ENCODE measurements around the gene DBN1. TPM values are rescaled to one million over a fixed set of nuclear protein-coding genes. Genes with fewer than 3 reads are reported as not detected.

The DBN1 gene
- total RNA-seq, 2 experiments from 2014 or later, result 12.1 to 15.9 TPM

GRCh38 chr5:177470759-177471536 lies 2.5 kb downstream of the DBN1 start:
- POLR2A ChIA-PET, result interaction anchor here (0.9 kb wide), 1 partner anchor 7 kb away, joined by 3 read pairs; no protein-coding TSS in a partner anchor
- intact Hi-C loops (cut with micrococcal nuclease), result no loop called here
- Mint-ChIP-seq H3K4me1 (ENCODE audit: low read depth) (peaks cover 19% of the 10 kb centered on the region), H3K36me3 (no peaks in the 10 kb centered on the region), H3K27me3 (peaks cover 5% of the 10 kb centered on the region), H3K4me3 (no peak overlapping the region), H3K9me3 (no peaks in the 10 kb centered on the region), H3K27ac (no peak overlapping the region)
- no peak for DNase-seq
- CTCF ChIA-PET, result interaction anchor here (0.7 to 5.1 kb wide), 5 partner anchors 7 to 81 kb away, joined by 3 to 24 read pairs (median 7); no protein-coding TSS in a partner anchor

DNA sequence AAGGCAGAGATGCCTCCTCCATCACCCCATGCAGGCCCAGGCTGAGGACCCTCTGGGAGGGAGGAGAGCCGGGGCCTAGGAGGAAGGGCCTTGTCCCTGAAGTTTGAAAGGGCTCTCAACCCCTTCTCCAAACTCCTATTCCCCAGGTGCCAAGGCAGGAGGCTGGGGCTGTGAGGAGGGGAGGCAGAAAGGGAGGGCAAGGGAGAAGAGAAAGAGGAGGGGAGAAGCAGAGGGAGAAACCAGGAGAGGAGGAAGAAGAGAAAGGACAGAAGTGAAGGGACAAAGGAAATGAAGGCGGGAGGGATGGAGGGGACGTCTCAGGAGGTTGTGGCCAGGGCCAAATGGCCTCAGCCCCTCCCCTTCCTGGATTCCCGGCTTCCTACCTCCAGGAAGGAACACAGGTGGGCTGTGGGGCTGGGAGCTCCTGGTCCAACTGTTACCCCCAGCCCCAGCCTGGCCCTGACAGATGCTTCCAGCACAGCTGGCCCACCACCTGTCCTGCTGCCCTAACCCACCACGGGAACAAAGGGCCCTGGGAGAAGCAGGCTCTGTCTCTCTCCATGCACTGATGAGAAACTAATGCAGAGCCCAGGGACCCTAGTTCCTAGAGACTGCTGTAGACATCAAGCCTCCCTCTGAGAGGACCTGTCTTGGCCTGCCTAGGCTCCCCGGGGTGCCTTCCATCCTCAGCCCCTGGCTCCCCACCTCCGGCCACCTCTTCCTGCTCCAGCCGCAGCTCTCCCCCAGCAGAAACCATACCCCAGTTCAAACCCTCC lies 3.5 kb downstream of the DBN1 start:
- intact Hi-C loops (cut with micrococcal nuclease), result no loop called here
- ChIA-PET CTCF (interaction anchor here (1.4 to 5.1 kb wide), 4 partner anchors 13 to 67 kb away, joined by 5 to 24 read pairs (median 10); no protein-coding TSS in a partner anchor), POLR2A (no interaction called here)
- Mint-ChIP-seq H3K9me3 (no peaks in the 10 kb centered on the region), H3K27ac (no peak overlapping the region), H3K4me3 (no peak overlapping the region), H3K4me1 (ENCODE audit: low read depth) (peaks cover 11% of the 10 kb centered on the region), H3K27me3 (peaks cover 5% of the 10 kb centered on the region), H3K36me3 (no peaks in the 10 kb centered on the region)
- DNase-seq, result no peak

GRCh38 chr5:177468685-177469628 lies 4.5 kb downstream of the DBN1 start:
- ChIA-PET CTCF (interaction anchor here (1.4 to 1.8 kb wide), 2 partner anchors 12 to 14 kb away, joined by 5 to 7 read pairs; no protein-coding TSS in a partner anchor), POLR2A (no interaction called here)
- Mint-ChIP-seq H3K27ac (no peak overlapping the region), H3K27me3 (peaks cover 2% of the 10 kb centered on the region), H3K36me3 (no peaks in the 10 kb centered on the region), H3K9me3 (no peaks in the 10 kb centered on the region), H3K4me1 (ENCODE audit: low read depth) (peaks cover 7% of the 10 kb centered on the region), H3K4me3 (no peak overlapping the region)
- no peak for DNase-seq
- intact Hi-C loops (cut with micrococcal nuclease), result no loop called here

GRCh38 chr5:177468329-177468684 lies 5.1 kb downstream of the DBN1 start:
- H3K27ac Mint-ChIP-seq, result no peak overlapping the region
- POLR2A ChIA-PET, result no interaction called here

DNA sequence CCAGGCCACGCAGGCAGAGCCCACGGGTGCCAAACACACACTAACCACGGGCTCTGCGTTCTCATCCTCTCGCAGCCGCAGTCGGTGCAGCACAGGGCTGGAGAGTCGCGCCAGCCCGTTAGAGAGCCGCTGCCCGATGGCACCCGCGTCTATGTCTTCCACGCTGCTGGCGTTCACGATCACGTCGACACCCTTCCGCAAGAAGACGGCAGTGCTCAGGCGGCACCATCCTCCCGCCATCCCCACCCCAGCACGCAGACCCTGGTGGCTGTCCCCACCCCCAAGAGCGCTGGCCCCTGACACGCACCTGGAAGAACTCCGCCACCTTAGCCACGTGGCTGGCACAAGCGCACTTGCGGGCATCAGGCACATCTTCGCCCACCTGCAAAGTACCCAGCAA lies 6.0 kb downstream of the DBN1 start:
- Mint-ChIP-seq H3K4me3 (no peak overlapping the region), H3K27me3 (no peaks in the 10 kb centered on the region), H3K4me1 (ENCODE audit: low read depth) (peaks cover 6% of the 10 kb centered on the region), H3K9me3 (no peaks in the 10 kb centered on the region), H3K36me3 (no peaks in the 10 kb centered on the region), H3K27ac (no peak overlapping the region)
- DNase-seq, result no peak
- intact Hi-C loops (cut with micrococcal nuclease), result no loop called here
- CTCF ChIA-PET, result interaction anchor here (1.8 kb wide), 1 partner anchor 12 kb away, joined by 7 read pairs; no protein-coding TSS in a partner anchor
- POLR2A ChIA-PET, result no interaction called here

More at GRCh38 chr5:177468329-177468684, 5.1 kb downstream of the DBN1 start:
- Mint-ChIP-seq H3K9me3 (no peaks in the 10 kb centered on the region), H3K27me3 (no peaks in the 10 kb centered on the region), H3K4me1 (ENCODE audit: low read depth) (peaks cover 6% of the 10 kb centered on the region), H3K4me3 (no peak overlapping the region), H3K36me3 (no peaks in the 10 kb centered on the region)
- CTCF ChIA-PET, result interaction anchor here (1.4 to 1.8 kb wide), 2 partner anchors 11 to 13 kb away, joined by 5 to 7 read pairs; no protein-coding TSS in a partner anchor
- DNase-seq, result no peak
- intact Hi-C loops (cut with micrococcal nuclease), result no loop called here

GRCh38 chr5:177466861-177467260 lies 6.6 kb downstream of the DBN1 start:
- intact Hi-C loops (cut with micrococcal nuclease), result no loop called here
- no peak overlapping the region for H3K4me3 Mint-ChIP-seq

DNA sequence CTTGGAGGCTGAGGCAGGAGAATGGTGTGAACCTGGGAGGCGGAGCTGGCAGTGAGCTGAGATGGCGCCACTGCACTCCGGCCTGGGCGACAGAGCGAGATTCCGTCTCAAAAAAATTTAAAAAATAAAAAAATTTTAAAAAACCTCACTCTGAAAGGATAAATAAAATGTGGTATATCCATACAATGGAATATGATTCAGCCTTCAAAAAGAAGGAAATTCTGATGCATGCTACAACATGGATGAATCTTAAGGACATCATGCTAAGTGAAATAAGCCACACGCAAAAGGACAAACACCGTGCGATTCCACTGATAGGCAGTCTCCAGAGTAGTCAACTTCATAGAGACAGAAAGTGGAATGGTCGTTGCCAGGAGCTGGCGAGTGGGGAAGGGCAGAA lies 8.4 kb downstream of the DBN1 start:
- intact Hi-C loops (cut with micrococcal nuclease), result no loop called here
- Mint-ChIP-seq H3K4me3 (no peak overlapping the region), H3K27ac (no peak overlapping the region), H3K27me3 (no peaks in the 10 kb centered on the region), H3K9me3 (no peaks in the 10 kb centered on the region), H3K4me1 (ENCODE audit: low read depth) (peaks cover 10% of the 10 kb centered on the region), H3K36me3 (no peaks in the 10 kb centered on the region)
- ChIA-PET CTCF (interaction anchor here (0.6 to 1.7 kb wide), 6 partner anchors 8 to 62 kb away, joined by 3 to 8 read pairs (median 3); no protein-coding TSS in a partner anchor), POLR2A (no interaction called here)
- no peak for DNase-seq

More at GRCh38 chr5:177466861-177467260, 6.6 kb downstream of the DBN1 start:
- peaks cover 7% of the 10 kb centered on the region for H3K4me1 Mint-ChIP-seq (ENCODE audit: low read depth)
- CTCF ChIA-PET, result interaction anchor here (1.7 kb wide), 1 partner anchor 63 kb away, joined by 8 read pairs; no protein-coding TSS in a partner anchor
- no peaks in the 10 kb centered on the region for H3K36me3 Mint-ChIP-seq
- H3K27me3 Mint-ChIP-seq, result no peaks in the 10 kb centered on the region
- H3K27ac Mint-ChIP-seq, result no peak overlapping the region
- POLR2A ChIA-PET, result no interaction called here
- H3K9me3 Mint-ChIP-seq, result no peaks in the 10 kb centered on the region
- no peak for DNase-seq

DNA sequence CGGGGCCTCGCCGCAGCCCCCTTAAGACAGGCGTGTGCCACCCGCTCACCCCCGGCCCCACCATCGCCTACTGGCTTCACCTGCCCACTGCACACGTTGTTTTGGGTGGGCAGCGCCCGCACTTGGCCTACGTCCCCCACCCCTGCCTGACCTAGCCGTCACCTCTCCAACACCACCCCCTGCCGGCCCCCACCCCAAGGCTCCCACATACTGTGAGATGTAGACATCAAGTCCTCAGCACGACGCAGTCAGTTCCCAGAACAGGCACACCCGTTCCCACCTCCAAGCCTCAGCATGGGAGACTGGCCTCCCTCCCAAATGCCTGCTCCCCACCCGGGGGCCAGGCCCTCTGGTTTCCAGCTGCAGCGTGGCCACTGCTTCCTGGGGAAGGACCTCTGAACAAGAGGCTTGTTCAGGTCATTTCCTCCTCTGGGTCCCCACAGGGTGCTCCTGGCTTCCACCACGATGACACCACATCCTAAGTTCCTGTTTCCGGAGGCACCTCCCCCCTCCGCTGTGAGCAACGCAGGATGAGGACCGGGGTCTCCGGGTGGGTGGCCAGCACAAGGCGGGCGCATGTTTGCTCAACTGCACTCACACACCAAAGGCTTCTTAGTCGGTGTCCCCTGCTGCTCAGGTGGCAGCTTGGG lies 11.3 kb downstream of the DBN1 start:
- intact Hi-C loops (cut with micrococcal nuclease), result no loop called here
- peak; percentile 32 for DNase-seq
- Mint-ChIP-seq H3K9me3 (no peaks in the 10 kb centered on the region), H3K27me3 (no peaks in the 10 kb centered on the region), H3K4me1 (ENCODE audit: low read depth) (peaks cover 12% of the 10 kb centered on the region), H3K27ac (no peak overlapping the region), H3K4me3 (peak overlapping the region; percentile 28), H3K36me3 (no peaks in the 10 kb centered on the region)
- CTCF ChIA-PET, result interaction anchor here (1.0 to 29.1 kb wide), 2 partner anchors 39 to 57 kb away, joined by 4 to 624 read pairs; partner anchors contain the start of genes F12 and PFN3
- POLR2A ChIA-PET, result no interaction called here

- Mint-ChIP-seq H3K4me1 (ENCODE audit: low read depth) (peaks cover 14% of the 10 kb centered on the region), H3K27ac (no peak overlapping the region), H3K4me3 (no peak overlapping the region), H3K9me3 (no peaks in the 10 kb centered on the region), H3K27me3 (no peaks in the 10 kb centered on the region), H3K36me3 (no peaks in the 10 kb centered on the region)
- no peak for DNase-seq
- intact Hi-C loops (cut with micrococcal nuclease), result no loop called here
- ChIA-PET POLR2A (interaction anchor here (0.6 kb wide), 1 partner anchor 646 kb away, joined by 3 read pairs; no protein-coding TSS in a partner anchor), CTCF (interaction anchor here (0.6 to 29.1 kb wide), 4 partner anchors 19 to 70 kb away, joined by 3 to 624 read pairs (median 5); partner anchors contain the start of genes F12 and PFN3)
These were observed 13.4 kb downstream of the DBN1 start for GRCh38 chr5:177459819-177460628.

DNA sequence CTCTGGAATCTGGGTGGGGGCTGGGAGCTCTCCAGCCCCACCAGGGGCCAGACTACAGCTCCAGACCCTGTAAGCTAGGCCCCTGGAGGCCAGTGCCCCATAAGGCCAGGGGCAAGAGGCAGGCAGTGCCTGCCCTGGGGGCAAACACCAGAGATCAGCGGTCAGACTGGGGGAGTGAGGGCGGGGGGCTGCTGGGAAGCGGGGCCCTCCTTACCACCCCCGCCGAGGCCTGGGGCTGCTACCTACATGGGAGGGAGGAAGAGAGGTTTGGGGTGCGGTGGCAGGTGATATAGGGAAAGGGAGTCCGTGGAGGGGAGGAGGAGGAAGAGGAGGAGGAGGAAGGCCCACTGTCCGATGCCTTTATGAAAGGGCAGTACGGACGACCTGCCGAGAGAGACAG lies 14.1 kb downstream of the DBN1 start:
- Mint-ChIP-seq H3K27ac (no peak overlapping the region), H3K9me3 (no peaks in the 10 kb centered on the region), H3K4me1 (ENCODE audit: low read depth) (peaks cover 14% of the 10 kb centered on the region), H3K27me3 (no peaks in the 10 kb centered on the region), H3K36me3 (no peaks in the 10 kb centered on the region), H3K4me3 (no peak overlapping the region)
- CTCF ChIA-PET, result interaction anchor here (0.6 to 29.1 kb wide), 5 partner anchors 13 to 69 kb away, joined by 3 to 624 read pairs (median 3); partner anchors contain the start of genes F12 and PFN3
- DNase-seq, result no peak
- POLR2A ChIA-PET, result interaction anchor here (0.6 kb wide), 1 partner anchor 647 kb away, joined by 3 read pairs; no protein-coding TSS in a partner anchor
- intact Hi-C loops (cut with micrococcal nuclease), result no loop called here

Data from activated CD4-positive, alpha-beta memory T cell treated with anti-CD3 and anti-CD28 coated beads for 36 hours (primary cell).